HepG2 (cell line): ENCODE measurements around the gene IFITM5. TPM values are rescaled to one million over a fixed set of nuclear protein-coding genes. Genes with fewer than 3 reads are reported as not detected.
A peak's percentile ranks its signal among the peaks of the same experiment; 100 is the strongest.

Experiments
- ATAC-seq: fragments of 200-7000 bp; cut with Tn5 transposase; 3 replicates; pipeline ENCODE4 v1.9.1; 2020; ENCODE audit warnings: mild to moderate bottlenecking, moderate library complexity
- BruUV-seq: library from RNA; stranded (reverse); fragments of 400-500 nt; replicated peaks from 2 replicates; lab custom pipeline; 2021; lab: Mats Ljungman, UMichigan
- CTCF ChIA-PET: fragments of 300-600 bp; formaldehyde crosslinking; extraction: SDS; loops from one replicate; lab custom pipeline; 2021; ENCODE audit warnings: low total read pairs, inconsistent platforms, low intra/inter-chr PET ratio; lab: Yijun Ruan, JAX
- POLR2A ChIA-PET: fragments of 350-600 bp; sonication (Branson Sonifier 250); formaldehyde crosslinking; loops from one replicate; lab custom pipeline; 2020; ENCODE audit warnings: antibody characterized with exemption, inconsistent platforms; lab: Yijun Ruan, JAX
- DNase-seq: peaks from one replicate; pipeline ENCODE4 v3.0.0-alpha.2; 2015; ENCODE audit warnings: low spot score
- FAIRE-seq: peaks from 3 replicates; lab custom pipeline; 2011; peaks lifted over from hg19 to GRCh38; lab: Jason Lieb, UNC
- H2AFZ ChIP-seq: one replicate; pipeline ENCODE4 v1.6.1; 2011; ENCODE audit warnings: low read length, inconsistent platforms
- H3K27ac ChIP-seq: fragments of 300-600 bp; 3 replicates; pipeline ENCODE4 v1.8.0; 2011; ENCODE audit warnings: mixed run types, mild to moderate bottlenecking, mixed read lengths, low read length, inconsistent platforms; ENCODE audit not compliant: insufficient read depth; ENCODE audit errors: extremely low read length
- H3K27me3 ChIP-seq, 2 experiments: fragments of 200-600 bp in 1 of 2; 2 replicates in 1 of 2; 3 replicates in 1 of 2; pipeline versions ENCODE4 v1.6.0 to v1.8.0; 2011; ENCODE audit warnings: low read length in 2 of 2, mild to moderate bottlenecking in 2 of 2, moderate library complexity in 2 of 2, inconsistent platforms in 1 of 2; ENCODE audit not compliant: insufficient read depth in 2 of 2, control insufficient read depth in 1 of 2
- H3K36me3 ChIP-seq, 2 experiments: fragments of 200-600 bp in 1 of 2; replicated peaks in 1 of 2; 2 replicates in 1 of 2; 3 replicates in 1 of 2; pipeline versions ENCODE4 v1.5.1 to v1.8.0; 2011; ENCODE audit warnings: low read length in 2 of 2, inconsistent platforms in 1 of 2; ENCODE audit not compliant: insufficient read depth in 2 of 2, control insufficient read depth in 1 of 2
- H3K4me1 ChIP-seq: 2 replicates; pipeline ENCODE4 v1.5.1; 2012; ENCODE audit warnings: low read length, inconsistent platforms; ENCODE audit not compliant: insufficient read depth
- H3K4me2 ChIP-seq: 2 replicates; pipeline ENCODE4 v1.6.0; 2011; ENCODE audit warnings: low read depth, low read length, inconsistent platforms
- H3K4me3 ChIP-seq, 3 experiments: fragments of 200-600 bp in 1 of 3; sonication (generic), shearing (Covaris generic) in 1 of 3; replicated peaks in 1 of 3; 2 replicates each; pipeline ENCODE4 v1.5.1; 2011 to 2016; ENCODE audit warnings: low read length in 3 of 3, inconsistent platforms in 2 of 3, low read depth in 2 of 3, mild to moderate bottlenecking in 2 of 3, control low read depth in 1 of 3, mixed read lengths in 1 of 3; ENCODE audit not compliant: insufficient read depth in 1 of 3
- H3K79me2 ChIP-seq: one replicate; pipeline ENCODE4 v1.6.1; 2011; ENCODE audit warnings: low read length, inconsistent platforms; ENCODE audit not compliant: insufficient read depth
- H3K9ac ChIP-seq: 2 replicates; pipeline ENCODE4 v1.6.0; 2011; ENCODE audit warnings: mild to moderate bottlenecking, low read depth, low read length, inconsistent platforms; ENCODE audit not compliant: insufficient read depth
- H3K9me3 ChIP-seq: 2 replicates; pipeline ENCODE4 v1.5.1; 2012; ENCODE audit warnings: mild to moderate bottlenecking, low read length
- H4K20me1 ChIP-seq: 2 replicates; pipeline ENCODE4 v1.6.0; 2011; ENCODE audit warnings: inconsistent platforms, mild to moderate bottlenecking, low read length, moderate library complexity; ENCODE audit not compliant: insufficient read depth
- MLLT10 ChIP-seq: sonication (generic); formaldehyde crosslinking; IDR thresholded peaks from 2 replicates; pipeline ENCODE4 v1.4.0; 2020; ENCODE audit warnings: missing genetic modification reagents
- PHF8 ChIP-seq: sonication (generic); formaldehyde crosslinking; IDR thresholded peaks from 2 replicates; pipeline ENCODE4 v1.5.0; 2020; ENCODE audit warnings: missing genetic modification reagents
- ZBTB38 ChIP-seq: sonication (generic); formaldehyde crosslinking; IDR thresholded peaks from 2 replicates; pipeline ENCODE4 v1.5.1; 2020; ENCODE audit warnings: mild to moderate bottlenecking, missing genetic modification reagents
- WGBS: methylation state at CpG from one replicate; pipeline ENCODE4 v1.1.6; 2017; ENCODE audit warnings: low lambda C conversion rate; 5-methylcytosine and 5-hydroxymethylcytosine counted together
- in situ Hi-C: cut with HindIII; loops from 2 replicates; pipeline ENCODE4 v1.10.0; 2017; ENCODE audit warnings: low pct_unique_long_range_greater_than_20kb; ENCODE audit not compliant: extremely low pct_ligation_motif_present
- intact Hi-C: fragments of 100-400 bp; cut with micrococcal nuclease; formaldehyde crosslinking; loops from one replicate; pipeline ENCODE4 v1.10.0; 2022; ENCODE audit not compliant: unreplicated experiment
- polyA plus RNA-seq, 8 experiments: library from polyadenylated mRNA; depleted of rRNA in 3 of 8; stranded (reverse) in 7 of 8; unstranded in 1 of 8; fragments of >200 nt; fragmentation: Illumina TruSeq in 4 of 8; extraction: Trizol in 4 of 8; gene quantifications; 2 replicates each; pipeline versions ENCODE4 v1.2.1 to v1.2.3, GENCODE V29; 2011 to 2016; ENCODE audit warnings: low read depth in 4 of 8, missing spikeins in 1 of 8, mixed read lengths in 1 of 8; ENCODE audit not compliant: insufficient read depth in 1 of 8
- total RNA-seq, 5 experiments: library from RNA; depleted of rRNA; stranded (reverse); fragments of >200 nt; fragmentation: Illumina TruSeq; extraction: Trizol; gene quantifications; 2 replicates each; pipeline ENCODE4 v1.2.3, GENCODE V29; 2016; ENCODE audit warnings: low read depth in 1 of 5
- TF ChIP-seq, protein P1 (sequence below): sonication (generic); formaldehyde crosslinking; IDR thresholded peaks from 2 replicates; pipeline ENCODE4 v1.8.1; 2023; ENCODE audit warnings: missing genetic modification reagents, inconsistent platforms, borderline replicate concordance
- TF ChIP-seq, protein P2 (sequence below): sonication (generic); formaldehyde crosslinking; IDR thresholded peaks from 2 replicates; pipeline ENCODE4 v1.4.0; 2020; ENCODE audit warnings: missing genetic modification reagents

The IFITM5 gene
- total and polyA plus RNA-seq, 2 of the 13 experiments (the other 11 are each of a cell fraction or from before 2014, with no cell fraction given) = not detected

DNA sequence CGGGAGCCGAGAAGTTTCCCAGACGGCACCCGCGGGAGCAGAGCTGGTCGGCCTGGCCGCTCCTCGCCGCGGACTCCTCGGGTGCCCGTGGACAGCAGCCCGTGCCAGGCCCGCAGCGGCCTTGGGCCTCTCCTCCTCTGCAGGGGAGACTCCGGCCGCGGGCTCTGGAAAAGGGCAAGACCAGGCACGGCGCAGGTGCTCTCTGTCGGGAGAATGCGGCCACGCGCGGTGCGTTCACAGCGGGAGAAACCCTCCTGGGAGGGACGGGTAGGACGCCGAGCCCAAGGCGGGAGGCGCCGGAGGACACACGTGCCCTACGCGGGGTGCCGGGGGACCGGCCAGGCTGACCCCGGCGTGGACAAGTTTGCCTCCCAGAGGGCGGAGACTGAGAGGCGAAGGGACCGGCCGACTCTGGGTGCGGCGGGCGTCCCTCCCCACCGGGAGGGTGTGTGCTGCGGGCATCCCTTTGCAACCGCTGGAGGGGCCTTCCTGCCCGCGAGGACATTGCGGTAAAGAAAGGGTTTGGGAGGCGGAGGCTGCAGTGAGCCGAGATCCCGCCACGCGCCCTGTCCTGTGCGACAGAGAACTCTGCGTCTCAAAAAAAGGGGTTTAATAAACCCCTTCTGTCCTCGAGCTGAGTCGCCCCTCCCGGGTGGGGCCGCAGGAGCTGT lies 16.8 kb upstream of the IFITM5 start:
- Histone ChIP-seq H3K9me3 (no peaks in the 10 kb centered on the region), H3K79me2 (peaks cover 10% of the 10 kb centered on the region), H4K20me1 (no peaks in the 10 kb centered on the region), H3K36me3 (no peaks in the 10 kb centered on the region), H3K9ac (no peak overlapping the region), H3K27me3 (no peaks in the 10 kb centered on the region), H3K4me2 (no peak overlapping the region), H2AFZ (no peak overlapping the region), H3K4me3 (no peak overlapping the region), H3K4me1 (peaks cover 61% of the 10 kb centered on the region), H3K27ac (no peak overlapping the region)
- no peak for TF ChIP-seq MLLT10 (CRISPR knock-in tag)
- TF ChIP-seq ZBTB38 (CRISPR knock-in tag) = peak; percentile 48; the same call in 1 of the 2 replicates
- TF ChIP-seq, protein P1, sequence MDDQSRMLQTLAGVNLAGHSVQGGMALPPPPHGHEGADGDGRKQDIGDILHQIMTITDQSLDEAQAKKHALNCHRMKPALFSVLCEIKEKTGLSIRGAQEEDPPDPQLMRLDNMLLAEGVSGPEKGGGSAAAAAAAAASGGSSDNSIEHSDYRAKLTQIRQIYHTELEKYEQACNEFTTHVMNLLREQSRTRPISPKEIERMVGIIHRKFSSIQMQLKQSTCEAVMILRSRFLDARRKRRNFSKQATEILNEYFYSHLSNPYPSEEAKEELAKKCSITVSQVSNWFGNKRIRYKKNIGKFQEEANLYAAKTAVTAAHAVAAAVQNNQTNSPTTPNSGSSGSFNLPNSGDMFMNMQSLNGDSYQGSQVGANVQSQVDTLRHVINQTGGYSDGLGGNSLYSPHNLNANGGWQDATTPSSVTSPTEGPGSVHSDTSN = no peak
- TF ChIP-seq PHF8 (CRISPR knock-in tag) = no peak
- TF ChIP-seq, protein P2, sequence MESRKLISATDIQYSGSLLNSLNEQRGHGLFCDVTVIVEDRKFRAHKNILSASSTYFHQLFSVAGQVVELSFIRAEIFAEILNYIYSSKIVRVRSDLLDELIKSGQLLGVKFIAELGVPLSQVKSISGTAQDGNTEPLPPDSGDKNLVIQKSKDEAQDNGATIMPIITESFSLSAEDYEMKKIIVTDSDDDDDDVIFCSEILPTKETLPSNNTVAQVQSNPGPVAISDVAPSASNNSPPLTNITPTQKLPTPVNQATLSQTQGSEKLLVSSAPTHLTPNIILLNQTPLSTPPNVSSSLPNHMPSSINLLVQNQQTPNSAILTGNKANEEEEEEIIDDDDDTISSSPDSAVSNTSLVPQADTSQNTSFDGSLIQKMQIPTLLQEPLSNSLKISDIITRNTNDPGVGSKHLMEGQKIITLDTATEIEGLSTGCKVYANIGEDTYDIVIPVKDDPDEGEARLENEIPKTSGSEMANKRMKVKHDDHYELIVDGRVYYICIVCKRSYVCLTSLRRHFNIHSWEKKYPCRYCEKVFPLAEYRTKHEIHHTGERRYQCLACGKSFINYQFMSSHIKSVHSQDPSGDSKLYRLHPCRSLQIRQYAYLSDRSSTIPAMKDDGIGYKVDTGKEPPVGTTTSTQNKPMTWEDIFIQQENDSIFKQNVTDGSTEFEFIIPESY = 0 out of 2 replicates have a peak, but pooled peaks have one; percentile 35
- DNase-seq (no peak), ATAC-seq (no peak), FAIRE-seq (no peak)
- CTCF ChIA-PET = no interaction called here
- no TSS peak for BruUV-seq
- in situ Hi-C loops = no loop called here
- whole genome bisulfite sequencing = 91% methylated on average over 35 of the region's 64 CpGs
- POLR2A ChIA-PET = interaction anchor here (0.8 to 2.2 kb wide), 5 partner anchors 8 to 39 kb away, joined by 5 to 12 read pairs (median 7); partner anchors contain the start of gene IFITM2
- intact Hi-C loops = no loop called here
